Measurements from ENCODE around the gene PARS2.
A peak's percentile ranks its signal among the peaks of the same experiment; 100 is the strongest.

The PARS2 gene

DNA sequence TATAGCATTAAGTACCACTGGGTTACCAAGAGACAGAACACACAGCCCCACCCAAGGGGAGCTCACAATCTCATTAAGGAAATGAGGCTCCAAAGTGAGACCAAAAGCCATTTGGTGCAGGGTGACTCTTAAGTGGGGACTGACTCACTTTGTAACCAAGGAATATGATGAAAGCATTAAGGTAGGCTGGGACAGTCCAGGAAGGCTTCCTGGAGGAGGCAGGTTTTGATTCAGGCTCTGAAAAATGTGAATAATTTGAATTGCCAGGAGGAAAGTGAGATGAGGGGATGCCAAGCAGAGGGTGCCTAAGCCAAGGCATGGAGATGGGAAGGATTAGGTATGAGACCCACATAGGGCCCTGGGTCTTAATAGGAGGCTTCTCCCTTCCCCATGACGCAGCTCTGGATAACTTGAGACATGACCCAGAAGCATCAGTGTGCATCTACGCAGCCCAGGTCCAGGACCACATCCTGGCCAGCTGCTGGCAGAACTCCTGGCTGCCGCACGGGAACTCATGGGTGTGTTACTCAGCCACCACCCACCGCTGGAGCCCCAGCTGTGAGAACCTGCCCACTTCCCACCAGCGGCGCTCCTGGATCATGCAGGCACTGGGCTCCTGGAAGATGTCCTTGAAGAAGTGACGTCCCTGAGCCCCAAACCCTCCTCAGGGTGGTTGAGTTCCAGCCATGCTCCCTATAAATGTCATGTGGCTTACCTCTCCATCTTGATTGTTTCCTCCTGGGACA, 54.6 kb downstream of the PARS2 start:
- no peak overlapping the region for H3K4me3 ChIP-seq (ENCODE audit: insufficient read depth in 1 of 2, low read depth in 1 of 2, low read length in 2 of 2)
- 82% methylated on average over 8 of the region's 8 CpGs for WGBS
- DNase-seq: no peak

DNA sequence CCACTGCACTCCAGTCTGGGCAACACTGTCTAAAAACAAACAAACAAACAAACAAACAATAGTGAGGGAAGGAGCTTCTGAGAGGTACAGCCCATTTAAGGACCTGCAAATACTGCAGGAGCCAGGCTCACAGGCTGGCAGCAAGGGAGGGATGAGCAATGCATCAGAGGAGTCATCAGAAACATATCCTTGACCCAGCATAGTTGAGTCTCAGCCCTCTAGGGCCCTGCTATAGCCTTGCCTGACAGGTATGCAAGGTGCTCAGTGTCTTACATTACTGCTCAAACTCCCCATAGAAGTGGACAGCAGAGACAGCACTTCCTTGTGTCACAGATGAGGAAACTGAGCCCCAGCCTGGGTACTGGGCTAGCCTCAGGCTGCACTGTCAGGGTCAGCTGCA, 55.9 kb downstream of the PARS2 start:
- H2BK12ac ChIP-seq (ENCODE audit: low read length in 2 of 2): no peak overlapping the region
- peaks cover 19 to 58% of the 10 kb centered on the region in 2 experiments for H3K27me3 ChIP-seq (ENCODE audit: control insufficient read depth in 1 of 2, insufficient read depth in 1 of 2, low read length in 2 of 2)
- no peaks in the 10 kb centered on the region for H3K9me3 ChIP-seq (ENCODE audit: control insufficient read depth, low read length)
- H3K4me2 ChIP-seq (ENCODE audit: low read length, poor library complexity, severe bottlenecking): no peak overlapping the region
- H2BK120ac ChIP-seq (ENCODE audit: low read depth, low read length): no peak overlapping the region
- no peak overlapping the region for H2AFZ ChIP-seq (ENCODE audit: low read depth, low read length)
- peak overlapping the region; percentile 41 for H4K91ac ChIP-seq (ENCODE audit: low read length)
- no peaks in the 10 kb centered on the region for H3K4me1 ChIP-seq (ENCODE audit: control insufficient read depth, insufficient read depth, low read depth, low read length)
- no peak overlapping the region for H3K4me3 ChIP-seq (ENCODE audit: insufficient read depth in 1 of 2, low read depth in 1 of 2, low read length in 2 of 2)
- DNase-seq: no peak
- H4K8ac ChIP-seq (ENCODE audit: low read length): no peak overlapping the region
- no peaks in the 10 kb centered on the region for H3K79me1 ChIP-seq (replicated peaks; ENCODE audit: low read length, poor library complexity, severe bottlenecking)
- no peak overlapping the region for H3K14ac ChIP-seq (ENCODE audit: low read length in 2 of 2)
- H3K4ac ChIP-seq (ENCODE audit: low read depth in 1 of 2, low read length in 2 of 2): no peak overlapping the region
- no peak overlapping the region for H3K18ac ChIP-seq (ENCODE audit: low read depth in 1 of 2, low read length in 2 of 2)
- no peak overlapping the region for H3K27ac ChIP-seq (ENCODE audit: low read length, poor library complexity, severe bottlenecking)
- no peak overlapping the region for H2AK5ac ChIP-seq (ENCODE audit: low read length, severe bottlenecking)
- H3K9ac ChIP-seq (ENCODE audit: low read length): no peak overlapping the region
- H3K23ac ChIP-seq (ENCODE audit: low read length in 2 of 2): no peak overlapping the region
- no peak overlapping the region for H2BK15ac ChIP-seq (ENCODE audit: low read depth, poor library complexity, severe bottlenecking)
- no peak overlapping the region for H2BK5ac ChIP-seq (ENCODE audit: low read depth, low read length, poor library complexity, severe bottlenecking)
- H3K36me3 ChIP-seq (ENCODE audit: control insufficient read depth in 1 of 2, insufficient read depth in 2 of 2, low read depth in 1 of 2, low read length in 2 of 2): no peaks in the 10 kb centered on the region

More for the DNA sequence above, 54.6 kb downstream of the PARS2 start:
- Histone ChIP-seq H3K23ac (ENCODE audit: low read length in 2 of 2) (no peak overlapping the region), H2AK5ac (ENCODE audit: low read length, severe bottlenecking) (no peak overlapping the region), H3K9ac (ENCODE audit: low read length) (no peak overlapping the region), H3K79me1 (replicated peaks; ENCODE audit: low read length, poor library complexity, severe bottlenecking) (no peaks in the 10 kb centered on the region), H3K4me2 (ENCODE audit: low read length, poor library complexity, severe bottlenecking) (no peak overlapping the region), H3K18ac (ENCODE audit: low read depth in 1 of 2, low read length in 2 of 2) (no peak overlapping the region), H3K27me3 (ENCODE audit: control insufficient read depth in 1 of 2, insufficient read depth in 1 of 2, low read length in 2 of 2) (peaks cover 16 to 50% of the 10 kb centered on the region in 2 experiments), H3K4ac (ENCODE audit: low read depth in 1 of 2, low read length in 2 of 2) (no peak overlapping the region), H3K27ac (ENCODE audit: low read length, poor library complexity, severe bottlenecking) (no peak overlapping the region), H3K36me3 (ENCODE audit: control insufficient read depth in 1 of 2, insufficient read depth in 2 of 2, low read depth in 1 of 2, low read length in 2 of 2) (no peaks in the 10 kb centered on the region), H4K8ac (ENCODE audit: low read length) (no peak overlapping the region), H3K4me1 (ENCODE audit: control insufficient read depth, insufficient read depth, low read depth, low read length) (peaks cover under 1% of the 10 kb centered on the region), H4K91ac (ENCODE audit: low read length) (no peak overlapping the region), H2BK15ac (ENCODE audit: low read depth, poor library complexity, severe bottlenecking) (no peak overlapping the region), H2BK120ac (ENCODE audit: low read depth, low read length) (no peak overlapping the region), H2BK12ac (ENCODE audit: low read length in 2 of 2) (no peak overlapping the region), H3K14ac (ENCODE audit: low read length in 2 of 2) (no peak overlapping the region), H2AFZ (ENCODE audit: low read depth, low read length) (no peak overlapping the region), H2BK5ac (ENCODE audit: low read depth, low read length, poor library complexity, severe bottlenecking) (no peak overlapping the region), H3K9me3 (ENCODE audit: control insufficient read depth, low read length) (no peaks in the 10 kb centered on the region)

Measured in mesenchymal stem cell (in vitro differentiated cells and primary cell).